GM18861 (cell line): ENCODE measurements around the gene VSIR.

Experiments
- ATAC-seq: cut with Tn5 transposase; IDR thresholded peaks from one replicate; pipeline ENCODE4 v1.9.1; 2021; ENCODE audit not compliant: unreplicated experiment

Gene VSIR

GRCh38 chr10:71698737-71699136 lies 74.6 kb downstream of the VSIR start:
- no peak for ATAC-seq

GRCh38 chr10:71697938-71698709 lies 75.2 kb downstream of the VSIR start:
- no peak for ATAC-seq
